NCI-H1417 treated with DMSO at 0.1 percent for 48 hours (cell line): ENCODE measurements around the gene DEGS1.

ENCODE experiments used
- DNase-seq: peaks from one replicate; lab custom pipeline; 2025; lab: John Stamatoyannopoulos, UW

Gene DEGS1

GRCh38 chr1:224182866-224183590 is at the start of gene DEGS1:
Gene DEGS1 (plus strand): TSS chr1:224183240. CDS start chr1:224183337, 97 bp downstream.
- DNase-seq, result peak; percentile 37

- no peak for DNase-seq
Measured at GRCh38 chr1:224133741-224134299, 49.2 kb upstream of the DEGS1 start.

- no peak for DNase-seq
Measured at GRCh38 chr1:224137518-224137917, 45.5 kb upstream of the DEGS1 start.

- no peak for DNase-seq
Measured at GRCh38 chr1:224138198-224138597, 44.8 kb upstream of the DEGS1 start.

- DNase-seq, result no peak
Measured at GRCh38 chr1:224141693-224142092, 41.3 kb upstream of the DEGS1 start.

GRCh38 chr1:224149709-224150108 is 33.3 kb upstream of the DEGS1 start:
- DNase-seq, result no peak

- no peak for DNase-seq
Measured at GRCh38 chr1:224151117-224151516, 31.9 kb upstream of the DEGS1 start.

- DNase-seq, result no peak
Measured at GRCh38 chr1:224157316-224157715, 25.7 kb upstream of the DEGS1 start.

- DNase-seq, result no peak
Measured at GRCh38 chr1:224159541-224159940, 23.5 kb upstream of the DEGS1 start.

GRCh38 chr1:224160171-224160682 is 22.8 kb upstream of the DEGS1 start:
- DNase-seq, result no peak

- DNase-seq, result no peak
Measured at GRCh38 chr1:224162768-224163167, 20.3 kb upstream of the DEGS1 start.

GRCh38 chr1:224163311-224163710 is 19.7 kb upstream of the DEGS1 start:
- DNase-seq, result no peak

- no peak for DNase-seq
Measured at GRCh38 chr1:224168859-224169380, 14.1 kb upstream of the DEGS1 start.

- no peak for DNase-seq
Measured at GRCh38 chr1:224169718-224170270, 13.2 kb upstream of the DEGS1 start.

- DNase-seq, result no peak
Measured at GRCh38 chr1:224170343-224170742, 12.7 kb upstream of the DEGS1 start.

GRCh38 chr1:224170748-224171478 is 12.1 kb upstream of the DEGS1 start:
- no peak for DNase-seq

GRCh38 chr1:224172229-224172628 is 10.8 kb upstream of the DEGS1 start:
- no peak for DNase-seq

- DNase-seq, result no peak
Measured at GRCh38 chr1:224173523-224173922, 9.5 kb upstream of the DEGS1 start.

GRCh38 chr1:224175617-224176016 is 7.4 kb upstream of the DEGS1 start:
- DNase-seq, result no peak

GRCh38 chr1:224177356-224177999 is 5.6 kb upstream of the DEGS1 start:
- no peak for DNase-seq

- DNase-seq, result no peak
Measured at GRCh38 chr1:224178894-224179293, 4.1 kb upstream of the DEGS1 start.
